HepG2 (cell line): ENCODE results near the gene SOX9. TPM values are rescaled to one million over a fixed set of nuclear protein-coding genes. Genes with fewer than 3 reads are reported as not detected.

Source experiments
- AHDC1 ChIP-seq: sonication (generic); formaldehyde crosslinking; IDR thresholded peaks from 2 replicates; pipeline ENCODE4 v1.5.1; 2020; ENCODE audit warnings: mild to moderate bottlenecking, missing genetic modification reagents, borderline replicate concordance
- CHD4 ChIP-seq: fragments of 200-600 bp; sonication (generic); IDR thresholded peaks from 2 replicates; pipeline ENCODE4 v1.7.0; 2017; ENCODE audit warnings: mild to moderate bottlenecking, low read length, borderline replicate concordance
- DZIP1 ChIP-seq: sonication (generic); formaldehyde crosslinking; IDR thresholded peaks from 2 replicates; pipeline ENCODE4 v1.5.0; 2020; ENCODE audit warnings: mild to moderate bottlenecking, missing genetic modification reagents
- HNRNPL ChIP-seq: fragments of 200-400 bp; formaldehyde crosslinking; IDR thresholded peaks from 2 replicates; pipeline ENCODE4 v1.6.1; 2017; ENCODE audit warnings: mild to moderate bottlenecking, low read depth, low read length
- KLF15 ChIP-seq: sonication (generic); formaldehyde crosslinking; IDR thresholded peaks from 2 replicates; pipeline ENCODE4 v1.8.1; 2023; ENCODE audit warnings: borderline replicate concordance, mild to moderate bottlenecking, inconsistent platforms, missing genetic modification reagents, mixed read lengths
- MED1 ChIP-seq: sonication (generic); formaldehyde crosslinking; IDR thresholded peaks from 2 replicates; pipeline ENCODE4 v1.4.0; 2020; ENCODE audit warnings: missing genetic modification reagents
- RCOR2 ChIP-seq: IDR thresholded peaks from 2 replicates; pipeline ENCODE4 v1.6.1; 2016; ENCODE audit warnings: missing biosample characterization, missing genetic modification reagents
- SALL2 ChIP-seq: sonication (generic); formaldehyde crosslinking; IDR thresholded peaks from 2 replicates; pipeline ENCODE4 v1.8.1; 2023; ENCODE audit warnings: mild to moderate bottlenecking, missing genetic modification reagents, inconsistent platforms
- SIN3B ChIP-seq: fragments of 150-350 bp; IDR thresholded peaks from 2 replicates; pipeline ENCODE4 v1.6.1; 2014; ENCODE audit warnings: low read length
- SMAD9 ChIP-seq: sonication (generic); formaldehyde crosslinking; IDR thresholded peaks from 2 replicates; pipeline ENCODE4 v1.5.1; 2020; ENCODE audit warnings: mild to moderate bottlenecking, missing genetic modification reagents
- SMARCE1 ChIP-seq: fragments of 450-650 bp; IDR thresholded peaks from 2 replicates; pipeline ENCODE4 v1.6.1; 2017; ENCODE audit warnings: borderline replicate concordance
- SPEN ChIP-seq: sonication (generic); formaldehyde crosslinking; IDR thresholded peaks from 2 replicates; pipeline ENCODE4 v1.5.1; 2020; ENCODE audit warnings: low read depth, mild to moderate bottlenecking, missing genetic modification reagents
- TOE1 ChIP-seq: sonication (generic); formaldehyde crosslinking; IDR thresholded peaks from 2 replicates; pipeline ENCODE4 v1.4.0; 2020; ENCODE audit warnings: mild to moderate bottlenecking, missing genetic modification reagents
- ZNF232 ChIP-seq: sonication (generic); formaldehyde crosslinking; IDR thresholded peaks from 2 replicates; pipeline ENCODE4 v1.4.0; 2020; ENCODE audit warnings: missing genetic modification reagents, borderline replicate concordance
- ZNF234 ChIP-seq: sonication (generic); formaldehyde crosslinking; conservative IDR thresholded peaks from 2 replicates; pipeline ENCODE4 v1.5.1; 2020; ENCODE audit warnings: mild to moderate bottlenecking, missing genetic modification reagents
- ZNF276 ChIP-seq: sonication (generic); formaldehyde crosslinking; IDR thresholded peaks from 2 replicates; pipeline ENCODE4 v1.4.0; 2020; ENCODE audit warnings: mild to moderate bottlenecking, low read depth, missing genetic modification reagents
- ZNF550 ChIP-seq: sonication (generic); formaldehyde crosslinking; IDR thresholded peaks from 2 replicates; pipeline ENCODE4 v1.4.0; 2020; ENCODE audit warnings: mild to moderate bottlenecking, missing genetic modification reagents, borderline replicate concordance
- ZNF644 ChIP-seq: IDR thresholded peaks from 2 replicates; pipeline ENCODE4 v1.6.1; 2016; ENCODE audit warnings: low read depth
- ZNF703 ChIP-seq: sonication (generic); formaldehyde crosslinking; IDR thresholded peaks from 2 replicates; pipeline ENCODE4 v1.5.1; 2020; ENCODE audit warnings: missing genetic modification reagents, mild to moderate bottlenecking, moderate library complexity, borderline replicate concordance
- ZSCAN29 ChIP-seq: sonication (generic); formaldehyde crosslinking; conservative IDR thresholded peaks from 2 replicates; pipeline ENCODE4 v1.4.0; 2020; ENCODE audit warnings: mild to moderate bottlenecking, missing genetic modification reagents
- ZZZ3 ChIP-seq: sonication (generic); formaldehyde crosslinking; IDR thresholded peaks from 2 replicates; pipeline ENCODE4 v1.4.0; 2020; ENCODE audit warnings: missing genetic modification reagents, mild to moderate bottlenecking, borderline replicate concordance
- polyA plus RNA-seq, 8 experiments: library from polyadenylated mRNA; depleted of rRNA in 3 of 8; stranded (reverse) in 7 of 8; unstranded in 1 of 8; fragments of >200 nt; fragmentation: Illumina TruSeq in 4 of 8; extraction: Trizol in 4 of 8; gene quantifications; 2 replicates each; pipeline versions ENCODE4 v1.2.1 to v1.2.3, GENCODE V29; 2011 to 2016; ENCODE audit warnings: low read depth in 4 of 8, missing spikeins in 1 of 8, mixed read lengths in 1 of 8; ENCODE audit not compliant: insufficient read depth in 1 of 8
- total RNA-seq, 5 experiments: library from RNA; depleted of rRNA; stranded (reverse); fragments of >200 nt; fragmentation: Illumina TruSeq; extraction: Trizol; gene quantifications; 2 replicates each; pipeline ENCODE4 v1.2.3, GENCODE V29; 2016; ENCODE audit warnings: low read depth in 1 of 5

Gene SOX9
- total and polyA plus RNA-seq, 2 of the 13 experiments (the other 11 are each of a cell fraction or from before 2014, with no cell fraction given), result 16.1 to 27.6 TPM

- peak; percentile 96; the same call in 1 of the 2 replicates for TF ChIP-seq AHDC1 (CRISPR knock-in tag)
- no peak for TF ChIP-seq SMAD9 (CRISPR knock-in tag)
- no peak for TF ChIP-seq ZNF550 (CRISPR knock-in tag)
- TF ChIP-seq ZNF703, result peak; percentile 60; the same call in 1 of the 2 replicates
- no peak for TF ChIP-seq SMARCE1
- no peak for TF ChIP-seq HNRNPL
- no peak for TF ChIP-seq KLF15 (CRISPR knock-in tag)
- peak; percentile 59; the same call in 1 of the 2 replicates for TF ChIP-seq TOE1
- TF ChIP-seq SIN3B, result no peak
- TF ChIP-seq MED1 (CRISPR knock-in tag), result peak; percentile 93
- TF ChIP-seq ZNF232 (CRISPR knock-in tag), result peak; percentile 56; the same call in 1 of the 2 replicates
- no peak for TF ChIP-seq ZNF276 (CRISPR knock-in tag)
- TF ChIP-seq RCOR2 (CRISPR knock-in tag), result peak; percentile 99
- TF ChIP-seq SPEN (CRISPR knock-in tag), result peak; percentile 55; the same call in 1 of the 2 replicates
- TF ChIP-seq DZIP1 (CRISPR knock-in tag), result no peak
- TF ChIP-seq ZZZ3 (CRISPR knock-in tag), result no peak
- TF ChIP-seq ZSCAN29, result no peak
- peak; percentile 98 for TF ChIP-seq ZNF644 (CRISPR knock-in tag)
- no peak for TF ChIP-seq SALL2 (CRISPR knock-in tag)
- TF ChIP-seq CHD4, result peak; percentile 58; the same call in 1 of the 2 replicates
- TF ChIP-seq ZNF234 (CRISPR knock-in tag), result no peak
These were observed 28.0 kb upstream of the SOX9 start (continued) for GRCh38 chr17:72092710-72093322.
